AG09319 (cell line): ENCODE data around the gene CACNA1B.

ENCODE experiments used
- DNase-seq: peaks from one replicate; pipeline ENCODE4 v3.0.0-alpha.2; 2010; ENCODE audit warnings: low read depth; ENCODE audit errors: extremely low read depth
- CTCF ChIP-seq: IDR thresholded peaks from 2 replicates; pipeline ENCODE4 v1.5.1; 2011; ENCODE audit warnings: low read depth, mild to moderate bottlenecking, inconsistent platforms, low read length, moderate library complexity

Gene CACNA1B

GRCh38 chr9:138098116-138098907, 220.7 kb downstream of the CACNA1B start:
- no peak for DNase-seq
- TF ChIP-seq CTCF: no peak

- DNase-seq: no peak
- TF ChIP-seq CTCF: no peak
Observed at GRCh38 chr9:138098908-138099791, 221.6 kb downstream of the CACNA1B start.

- no peak for DNase-seq
- TF ChIP-seq CTCF: no peak
Observed at GRCh38 chr9:138099803-138100598, 222.4 kb downstream of the CACNA1B start.

GRCh38 chr9:138100711-138101350, 223.2 kb downstream of the CACNA1B start:
- TF ChIP-seq CTCF: no peak
- no peak for DNase-seq

- TF ChIP-seq CTCF: no peak
- no peak for DNase-seq
Observed at GRCh38 chr9:138101444-138102234, 224.1 kb downstream of the CACNA1B start.
